ENCODE data around the gene CORO2B.

DNA sequence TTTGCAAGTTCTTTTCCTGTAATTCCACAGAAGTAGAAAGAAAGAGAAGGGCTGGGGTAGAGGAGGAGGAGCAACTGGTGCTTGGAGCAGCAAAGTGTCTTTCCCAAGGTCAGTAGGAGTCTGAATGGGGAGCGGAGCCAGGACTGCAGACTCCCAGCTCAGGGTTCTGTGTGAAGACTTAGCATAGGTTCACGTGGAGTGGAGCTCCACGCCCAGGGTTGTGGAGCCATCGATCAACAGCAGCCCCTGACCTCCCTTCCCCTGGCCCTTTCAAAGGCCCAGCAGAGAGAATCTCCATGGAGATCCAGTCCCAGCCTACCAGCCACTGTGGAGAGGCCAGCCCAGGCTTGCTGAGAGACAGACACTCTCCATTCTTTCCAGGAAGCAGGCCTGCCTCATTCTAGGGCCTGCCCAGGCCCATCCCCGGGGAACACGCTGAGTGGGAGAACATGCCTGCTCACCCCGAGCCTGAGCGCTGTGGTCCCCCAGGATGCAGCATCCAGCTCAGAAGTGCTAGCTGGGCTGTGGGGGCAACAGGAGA is 62.1 kb downstream of the CORO2B start:
- TF ChIP-seq, protein P1, sequence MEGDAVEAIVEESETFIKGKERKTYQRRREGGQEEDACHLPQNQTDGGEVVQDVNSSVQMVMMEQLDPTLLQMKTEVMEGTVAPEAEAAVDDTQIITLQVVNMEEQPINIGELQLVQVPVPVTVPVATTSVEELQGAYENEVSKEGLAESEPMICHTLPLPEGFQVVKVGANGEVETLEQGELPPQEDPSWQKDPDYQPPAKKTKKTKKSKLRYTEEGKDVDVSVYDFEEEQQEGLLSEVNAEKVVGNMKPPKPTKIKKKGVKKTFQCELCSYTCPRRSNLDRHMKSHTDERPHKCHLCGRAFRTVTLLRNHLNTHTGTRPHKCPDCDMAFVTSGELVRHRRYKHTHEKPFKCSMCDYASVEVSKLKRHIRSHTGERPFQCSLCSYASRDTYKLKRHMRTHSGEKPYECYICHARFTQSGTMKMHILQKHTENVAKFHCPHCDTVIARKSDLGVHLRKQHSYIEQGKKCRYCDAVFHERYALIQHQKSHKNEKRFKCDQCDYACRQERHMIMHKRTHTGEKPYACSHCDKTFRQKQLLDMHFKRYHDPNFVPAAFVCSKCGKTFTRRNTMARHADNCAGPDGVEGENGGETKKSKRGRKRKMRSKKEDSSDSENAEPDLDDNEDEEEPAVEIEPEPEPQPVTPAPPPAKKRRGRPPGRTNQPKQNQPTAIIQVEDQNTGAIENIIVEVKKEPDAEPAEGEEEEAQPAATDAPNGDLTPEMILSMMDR (IDR thresholded peaks at IDR 0.05; ENCODE audit: borderline replicate concordance, extremely low read depth, low read length, poor library complexity, severe bottlenecking): no peak
- TF ChIP-seq EZH2 (IDR thresholded peaks at IDR 0.05; ENCODE audit: borderline replicate concordance, low read depth, low read length, severe bottlenecking): no peak

All from DND-41 (cell line).